SK-N-MC (cell line): Measurements from ENCODE around the gene DCST2.

ENCODE experiments used
- EZH2 ChIP-seq: fragments of 200-600 bp; sonication (generic); IDR thresholded peaks from one replicate; pipeline ENCODE4 v1.6.1; 2017; ENCODE audit warnings: antibody characterized with exemption
- FOXP2 ChIP-seq: optimal IDR thresholded peaks from 2 replicates; pipeline ENCODE3; 2011; ENCODE audit warnings: mild to moderate bottlenecking, moderate library complexity; ENCODE audit not compliant: insufficient read depth; ENCODE audit errors: extremely low read length, control extremely low read depth

GRCh38 chr1:155063550-155064110 lies 30.0 kb upstream of the DCST2 start, which contains the start of gene EFNA4:
- TF ChIP-seq EZH2 (no peak), FOXP2 (no peak)
